ENCODE measurements around the gene DCP1B. TPM values are rescaled to one million over a fixed set of nuclear protein-coding genes. Genes with fewer than 3 reads are reported as not detected.

Gene DCP1B
- total and polyA plus RNA-seq, 2 donors (not counting 3 experiments of a cell fraction or from before 2014, with no cell fraction given): 11.2 to 19.8 TPM

GRCh38 chr12:1907652-1908611 is 96.3 kb downstream of the DCP1B start:
- H3K9me3 ChIP-seq (replicated peaks; ENCODE audit: control insufficient read depth, insufficient read depth, low read length): no peaks in the 10 kb centered on the region
- POLR2A ChIA-PET: no interaction called here
- TF ChIP-seq CTCF (IDR thresholded peaks at IDR 0.05; ENCODE audit: extremely low read depth in 1 of 2, insufficient read depth in 1 of 2, low read depth in 1 of 2, low read length in 2 of 2) (no peak), FOS (IDR thresholded peaks at IDR 0.05; ENCODE audit: borderline replicate concordance, insufficient read depth, low read length) (no peak), GATA2 (IDR thresholded peaks at IDR 0.05; ENCODE audit: insufficient read depth, insufficient read length, low read depth, low read length) (no peak), MYC (IDR thresholded peaks at IDR 0.05; ENCODE audit: low read depth, low read length) (no peak)
- no peaks in the 10 kb centered on the region for H3K79me2 ChIP-seq (ENCODE audit: control insufficient read depth, insufficient read depth, low read length)
- H3K9me1 ChIP-seq (replicated peaks; ENCODE audit: control insufficient read depth, extremely low read depth, insufficient read depth, low read length): no peaks in the 10 kb centered on the region
- H3K9ac ChIP-seq (replicated peaks; ENCODE audit: extremely low read depth, insufficient read depth, low read length): no peak overlapping the region
- BruUV-seq (replicated peaks): no TSS peak
- H3K4me3 ChIP-seq (replicated peaks in 1 of 3; ENCODE audit: insufficient read depth in 1 of 3, low read depth in 1 of 3, low read length in 3 of 3): no peak overlapping the region
- FAIRE-seq (no peak), DNase-seq (ENCODE audit: low read depth, low spot score) (peak; percentile 6)
- H3K36me3 ChIP-seq (ENCODE audit: control insufficient read depth in 2 of 2, extremely low read depth in 1 of 2, insufficient read depth in 2 of 2, low read length in 2 of 2): no peaks in the 10 kb centered on the region
- H3K4me1 ChIP-seq (ENCODE audit: control insufficient read depth, extremely low read depth, insufficient read depth, low read length): no peaks in the 10 kb centered on the region
- CTCF ChIA-PET: no interaction called here
- H2AFZ ChIP-seq (ENCODE audit: low read depth, low read length): no peak overlapping the region
- no peak overlapping the region for H3K27ac ChIP-seq (ENCODE audit: insufficient read depth, low read depth, low read length)
- intact Hi-C loops (cut with micrococcal nuclease): no loop called here
- dilution Hi-C loops (cut with MboI; ENCODE audit: extremely low pct_ligation_motif_present, low sequenced_read_pairs): no loop called here
- no peaks in the 10 kb centered on the region for H3K27me3 ChIP-seq (ENCODE audit: control insufficient read depth in 2 of 2, insufficient read depth in 2 of 2, low read length in 2 of 2)
- H3K4me2 ChIP-seq (ENCODE audit: insufficient read depth, low read length): no peak overlapping the region
- H4K20me1 ChIP-seq (replicated peaks; ENCODE audit: control insufficient read depth, extremely low read depth, insufficient read depth, low read length): no peaks in the 10 kb centered on the region

Data from endothelial cell of umbilical vein (primary cell).